Measurements from ENCODE around the gene ZNF521.

- TF ChIP-seq CTCF (IDR thresholded peaks at IDR 0.05) (no peak), ZFX (IDR thresholded peaks at IDR 0.05; ENCODE audit: borderline replicate concordance) (no peak)
These were observed 63.5 kb downstream of the ZNF521 start for GRCh38 chr18:25288340-25288938.

All from 22Rv1 (cell line).